ENCODE data around the gene KCNE4.

DNA sequence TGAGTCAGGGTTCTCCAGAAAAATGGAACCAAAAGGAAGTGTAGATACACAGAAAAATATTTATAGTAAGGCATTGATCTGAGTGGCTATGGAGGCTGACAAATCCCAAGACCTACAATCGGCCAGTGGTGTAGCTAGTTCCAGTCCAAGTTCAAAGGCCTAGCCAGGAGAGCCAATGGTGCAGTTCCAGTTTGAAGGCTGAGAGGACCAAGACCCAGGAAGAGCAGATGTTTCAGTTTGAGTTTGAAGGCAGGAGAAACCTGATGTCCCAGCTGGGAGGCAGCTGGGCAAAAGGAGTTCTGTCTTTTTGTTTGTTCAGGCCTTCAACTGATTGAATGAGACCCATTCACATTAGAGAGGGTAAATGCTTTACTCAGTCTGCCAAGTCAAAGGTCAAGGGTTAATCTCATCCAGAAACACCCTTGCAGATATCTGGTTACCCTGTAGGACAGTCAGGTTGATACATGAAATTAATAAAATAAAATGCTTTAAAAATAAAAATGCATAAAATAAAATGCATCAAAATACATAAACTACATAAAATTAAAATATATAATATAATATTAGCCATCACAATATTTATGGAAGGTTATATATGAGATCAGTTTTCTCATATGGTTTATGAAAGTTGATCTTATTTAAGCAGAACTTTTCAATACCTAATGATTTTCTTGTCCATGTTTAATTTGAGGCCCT is 38.7 kb downstream of the KCNE4 start:
- TF ChIP-seq EP300 (IDR thresholded peaks at IDR 0.05; ENCODE audit: borderline replicate concordance) (no peak), NFIC (IDR thresholded peaks at IDR 0.05) (no peak), TAF1 (IDR thresholded peaks at IDR 0.05; ENCODE audit: low read depth) (no peak)

Data from Ishikawa (cell line).